GM23248 (cell line): ENCODE results near the gene RPS6KB2.

Experiments used
- EZH2 ChIP-seq: fragments of 200-600 bp; sonication (generic); IDR thresholded peaks from 2 replicates; pipeline ENCODE4 v1.6.1; 2018; ENCODE audit warnings: antibody characterized with exemption, mild to moderate bottlenecking; ENCODE audit not compliant: insufficient read depth, poor library complexity, severe bottlenecking
- EZH2phosphoT487 ChIP-seq: fragments of 200-600 bp; sonication (generic); IDR thresholded peaks from 2 replicates; pipeline ENCODE4 v1.6.1; 2018; ENCODE audit warnings: antibody characterized with exemption, moderate library complexity, mild to moderate bottlenecking, low read depth; ENCODE audit not compliant: insufficient read depth

DNA sequence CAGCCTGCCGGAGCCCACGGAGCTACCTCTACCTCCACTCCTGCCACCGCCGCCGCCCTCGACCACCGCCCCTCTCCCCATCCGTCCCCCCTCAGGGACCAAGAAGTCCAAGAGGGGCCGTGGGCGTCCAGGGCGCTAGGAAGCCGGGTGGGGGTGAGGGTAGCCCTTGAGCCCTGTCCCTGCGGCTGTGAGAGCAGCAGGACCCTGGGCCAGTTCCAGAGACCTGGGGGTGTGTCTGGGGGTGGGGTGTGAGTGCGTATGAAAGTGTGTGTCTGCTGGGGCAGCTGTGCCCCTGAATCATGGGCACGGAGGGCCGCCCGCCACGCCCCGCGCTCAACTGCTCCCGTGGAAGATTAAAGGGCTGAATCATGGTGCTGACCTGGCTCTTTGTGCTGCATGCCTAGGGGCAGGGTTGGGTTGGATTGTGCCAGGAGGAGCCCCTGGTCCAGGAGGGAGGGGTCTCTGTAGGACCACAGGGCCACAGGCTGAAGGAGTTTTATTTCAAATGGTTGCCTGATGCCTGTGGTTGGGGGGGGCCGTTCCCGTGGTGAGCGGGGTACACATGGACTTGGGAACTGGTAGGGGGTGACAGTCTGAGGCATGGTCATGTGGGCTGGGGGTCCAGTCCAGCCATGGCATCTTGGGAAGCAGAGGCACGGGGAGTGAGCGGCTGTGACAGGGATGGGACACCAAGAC lies 6.9 kb downstream of the RPS6KB2 start:
- TF ChIP-seq EZH2, result no peak
- no peak for TF ChIP-seq EZH2phosphoT487
